A549 (cell line): Measurements from ENCODE around the gene ATP2C2. TPM values are rescaled to one million over a fixed set of nuclear protein-coding genes. Genes with fewer than 3 reads are reported as not detected.

ENCODE experiments used
- ATAC-seq, 2 experiments: fragments of 200-7000 bp in 1 of 2; fragments of >200 bp in 1 of 2; cut with Nextera tagmentation in 1 of 2; cut with Tn5 transposase in 1 of 2; 3 replicates each; pipeline versions ENCODE4 v1.8.0 to v1.9.1; 2018 to 2020; ENCODE audit warnings: mild to moderate bottlenecking in 1 of 2, moderate library complexity in 1 of 2
- CTCF ChIA-PET: fragments of 300-600 bp; sonication (Branson Sonifier 250); formaldehyde crosslinking; extraction: SDS; loops from one replicate; lab custom pipeline; 2021; ENCODE audit warnings: antibody characterized with exemption, inconsistent platforms; lab: Yijun Ruan, JAX
- POLR2A ChIA-PET: fragments of 350-600 bp; formaldehyde crosslinking; extraction: SDS; loops from one replicate; lab custom pipeline; 2021; ENCODE audit warnings: antibody characterized with exemption, inconsistent platforms; lab: Yijun Ruan, JAX
- DNase-seq, 2 experiments: peaks; one replicate each; pipeline versions ENCODE4 v3.0.0 to v3.0.0-alpha.2; 2011 to 2016; ENCODE audit warnings: low read depth in 1 of 2, low spot score in 1 of 2
- FAIRE-seq: peaks from 2 replicates; lab custom pipeline; 2011; peaks lifted over from hg19 to GRCh38; lab: Jason Lieb, UNC
- H3K27ac ChIP-seq, 2 experiments: fragments of >200 bp; sonication (Bioruptor Twin); formaldehyde crosslinking; 3 replicates each; pipeline ENCODE4 v1.5.1; 2016 to 2017
- H3K4me1 ChIP-seq: fragments of >200 bp; sonication (Bioruptor Twin); formaldehyde crosslinking; 3 replicates; pipeline ENCODE4 v1.6.1; 2016
- H3K4me2 ChIP-seq: fragments of >200 bp; sonication (Bioruptor Twin); formaldehyde crosslinking; 3 replicates; pipeline ENCODE4 v1.6.1; 2016
- H3K4me3 ChIP-seq: fragments of >200 bp; sonication (Bioruptor Twin); formaldehyde crosslinking; 3 replicates; pipeline ENCODE4 v1.5.1; 2016
- H3K9me3 ChIP-seq: fragments of >200 bp; sonication (Bioruptor Twin); formaldehyde crosslinking; 3 replicates; pipeline ENCODE4 v1.6.1; 2016
- ATOH8 ChIP-seq: fragments of 250-450 bp; sonication (Bioruptor Pico); IDR thresholded peaks from 2 replicates; pipeline ENCODE4 v1.5.0; 2020; ENCODE audit warnings: low read depth, mild to moderate bottlenecking, moderate library complexity
- CBX2 ChIP-seq: fragments of 200-600 bp; sonication (generic); IDR thresholded peaks from 2 replicates; pipeline ENCODE4 v1.6.1; 2016; ENCODE audit warnings: low read depth, mild to moderate bottlenecking, borderline replicate concordance
- CEBPB ChIP-seq, 2 experiments: fragments of >200 bp in 1 of 2; sonication (Bioruptor Twin) in 1 of 2; formaldehyde crosslinking in 1 of 2; IDR thresholded peaks; 2 replicates each; pipeline ENCODE4 v1.6.1; 2012 to 2016
- CHD2 ChIP-seq: fragments of 150-350 bp; IDR thresholded peaks from 2 replicates; pipeline ENCODE4 v1.6.1; 2014; ENCODE audit warnings: low read length; ENCODE audit not compliant: partially characterized antibody
- CHD4 ChIP-seq: fragments of 200-600 bp; sonication (generic); IDR thresholded peaks from 2 replicates; pipeline ENCODE4 v1.6.1; 2016; ENCODE audit warnings: antibody characterized with exemption, mild to moderate bottlenecking, borderline replicate concordance
- CTCF ChIP-seq: fragments of >200 bp; sonication (Bioruptor Twin); formaldehyde crosslinking; IDR thresholded peaks from 3 replicates; pipeline ENCODE4 v1.5.1; 2016
- E2F6 ChIP-seq: IDR thresholded peaks from 2 replicates; pipeline ENCODE4 v1.6.1; 2012; ENCODE audit warnings: low read depth, borderline replicate concordance
- ESRRA ChIP-seq: fragments of 150-350 bp; IDR thresholded peaks from 2 replicates; pipeline ENCODE4 v1.6.1; 2014; ENCODE audit warnings: mild to moderate bottlenecking, low read length, borderline replicate concordance
- FOSL2 ChIP-seq, 2 experiments: fragments of 450-650 bp in 1 of 2; fragments of >200 bp in 1 of 2; sonication (Bioruptor Twin) in 1 of 2; formaldehyde crosslinking; IDR thresholded peaks; 2 replicates each; pipeline versions ENCODE4 v1.5.0 to v1.6.1; 2016 to 2020; ENCODE audit warnings: mild to moderate bottlenecking in 1 of 2, moderate library complexity in 1 of 2
- HDAC2 ChIP-seq: fragments of 200-600 bp; sonication (generic); IDR thresholded peaks from 2 replicates; pipeline ENCODE4 v1.6.1; 2016
- HOXA7 ChIP-seq: fragments of 250-450 bp; sonication (Bioruptor Pico); IDR thresholded peaks from 2 replicates; pipeline ENCODE4 v1.5.0; 2020; ENCODE audit warnings: mild to moderate bottlenecking, moderate library complexity
- MAZ ChIP-seq: fragments of 150-350 bp; IDR thresholded peaks from 2 replicates; pipeline ENCODE4 v1.6.1; 2014; ENCODE audit warnings: antibody characterized with exemption, low read depth, low read length, borderline replicate concordance
- MYC ChIP-seq: IDR thresholded peaks from 2 replicates; pipeline ENCODE4 v1.6.1; 2012; ENCODE audit warnings: mild to moderate bottlenecking, inconsistent platforms, low read length, improper control_type of control experiment, borderline replicate concordance
- NPAS2 ChIP-seq: fragments of 250-450 bp; sonication (Bioruptor Pico); IDR thresholded peaks from 2 replicates; pipeline ENCODE4 v1.8.0; 2022; ENCODE audit warnings: mild to moderate bottlenecking, moderate library complexity, borderline replicate concordance
- PBX3 ChIP-seq: IDR thresholded peaks from 2 replicates; pipeline ENCODE4 v1.6.1; 2012
- PHF8 ChIP-seq: fragments of 200-600 bp; sonication (generic); IDR thresholded peaks from 2 replicates; pipeline ENCODE4 v1.6.1; 2016; ENCODE audit warnings: low read depth, mild to moderate bottlenecking, antibody characterized with exemption, moderate library complexity, borderline replicate concordance
- POLR2A ChIP-seq: IDR thresholded peaks from 2 replicates; pipeline ENCODE4 v1.6.1; 2012; ENCODE audit warnings: mild to moderate bottlenecking, low read length
- RARB ChIP-seq: fragments of 250-450 bp; sonication (Bioruptor Pico); IDR thresholded peaks from 2 replicates; pipeline ENCODE4 v1.8.0; 2021; ENCODE audit warnings: mild to moderate bottlenecking, moderate library complexity
- RFX5 ChIP-seq: fragments of 450-650 bp; IDR thresholded peaks from 2 replicates; pipeline ENCODE4 v1.7.1; 2014; ENCODE audit warnings: antibody characterized with exemption, mild to moderate bottlenecking, moderate library complexity
- RNF2 ChIP-seq: fragments of 200-600 bp; sonication (generic); IDR thresholded peaks from 2 replicates; pipeline ENCODE4 v1.6.1; 2016; ENCODE audit warnings: low read depth, mild to moderate bottlenecking, antibody characterized with exemption, moderate library complexity, borderline replicate concordance
- SMC3 ChIP-seq: fragments of >200 bp; sonication (Bioruptor Twin); formaldehyde crosslinking; IDR thresholded peaks from 3 replicates; pipeline ENCODE4 v1.6.1; 2018; ENCODE audit warnings: inconsistent platforms
- SREBF2 ChIP-seq: fragments of 450-650 bp; IDR thresholded peaks from 2 replicates; pipeline ENCODE4 v1.6.1; 2014; ENCODE audit warnings: mild to moderate bottlenecking, moderate library complexity
- WGBS: methylation state at CpG from one replicate; pipeline ENCODE4 v1.1.6; 2017; ENCODE audit errors: missing lambda C conversion rate; 5-methylcytosine and 5-hydroxymethylcytosine counted together
- polyA plus RNA-seq, 4 experiments: library from polyadenylated mRNA; depleted of rRNA in 3 of 4; stranded (reverse); fragments of >200 nt; fragmentation: RNase III in 1 of 4; extraction: RNeasy Plus Mini Kit Qiagen cat#74134 plus additional on column Dnase treatment in 1 of 4; gene quantifications; 2 replicates in 3 of 4; 3 replicates in 1 of 4; pipeline ENCODE4 v1.2.3, GENCODE V29; 2011 to 2017

ATP2C2 gene
- polyA plus RNA-seq, 2 of the 4 experiments (the other 2 are of a cell fraction) = 0.14 to 0.17 TPM

GRCh38 chr16:84369938-84370627 lies 1.7 kb downstream of the ATP2C2 start:
- ChIA-PET CTCF (interaction anchor here (1.8 kb wide), 1 partner anchor 13 kb away, joined by 4 read pairs; no protein-coding TSS in a partner anchor), POLR2A (no interaction called here)
- H3K4me3 ChIP-seq = no peak overlapping the region
- no peak overlapping the region for H3K4me2 ChIP-seq
- TF ChIP-seq PBX3 = no peak
- ATAC-seq (0 out of 6 replicates have a peak, but pooled peaks of 1 of the 2 experiments have one; percentile 16), DNase-seq (no peak), FAIRE-seq (no peak)
- no peak overlapping the region for H3K27ac ChIP-seq
- no peaks in the 10 kb centered on the region; the same call in 2 of the 3 replicates for H3K9me3 ChIP-seq
- WGBS = 62% methylated on average over 11 of the region's 11 CpGs
- peaks cover 7% of the 10 kb centered on the region; the same call in 2 of the 3 replicates for H3K4me1 ChIP-seq

- no peaks in the 10 kb centered on the region; the same call in 2 of the 3 replicates for H3K9me3 ChIP-seq
- no peak for ATAC-seq
- POLR2A ChIA-PET = no interaction called here
- CTCF ChIA-PET = no interaction called here
- H3K27ac ChIP-seq = no peak overlapping the region
- no peak for FAIRE-seq
- WGBS = 55% methylated on average over 8 of the region's 8 CpGs
- H3K4me2 ChIP-seq = no peak overlapping the region
- TF ChIP-seq POLR2A (no peak), SREBF2 (no peak), PHF8 (no peak), CHD4 (no peak), MAZ (no peak), PBX3 (no peak), NPAS2 (no peak), CTCF (no peak), E2F6 (no peak), CEBPB (IDR thresholded peaks at IDR 0.05) (no peak), FOSL2 (IDR thresholded peaks at IDR 0.05) (no peak), FOSL2 (CRISPR knock-in tag; IDR thresholded peaks at IDR 0.05) (no peak), ATOH8 (CRISPR knock-in tag) (no peak)
- no peak for DNase-seq
- H3K4me1 ChIP-seq = peaks cover 7% of the 10 kb centered on the region; the same call in 2 of the 3 replicates
- no peak overlapping the region for H3K4me3 ChIP-seq
Observed at GRCh38 chr16:84370723-84371552, 2.6 kb downstream of the ATP2C2 start.

- FAIRE-seq (no peak), DNase-seq (no peak), ATAC-seq (no peak)
- Histone ChIP-seq H3K4me1 (peaks cover 7% of the 10 kb centered on the region; the same call in 2 of the 3 replicates), H3K4me2 (no peak overlapping the region), H3K27ac (no peak overlapping the region), H3K4me3 (no peak overlapping the region), H3K9me3 (no peaks in the 10 kb centered on the region; the same call in 2 of the 3 replicates)
- 78% methylated on average over 2 of the region's 4 CpGs for WGBS
- ChIA-PET CTCF (no interaction called here), POLR2A (no interaction called here)
- TF ChIP-seq SMC3 = no peak
- TF ChIP-seq CBX2 = no peak
- no peak for TF ChIP-seq MYC
- no peak for TF ChIP-seq RARB (CRISPR knock-in tag)
- TF ChIP-seq ATOH8 (CRISPR knock-in tag) = no peak
- TF ChIP-seq CEBPB (IDR thresholded peaks at IDR 0.05) = no peak
- TF ChIP-seq RFX5 = no peak
- no peak for TF ChIP-seq HOXA7
- TF ChIP-seq HDAC2 = no peak
- no peak for TF ChIP-seq RNF2
- no peak for TF ChIP-seq ESRRA
- no peak for TF ChIP-seq CHD2
Observed at GRCh38 chr16:84371553-84371865, 3.2 kb downstream of the ATP2C2 start.
